Fibroblast of villous mesenchyme (primary cell): ENCODE measurements around the gene CHTF8. TPM values are rescaled to one million over a fixed set of nuclear protein-coding genes. Genes with fewer than 3 reads are reported as not detected.

Experiments used
- DNase-seq: peaks from one replicate; pipeline ENCODE4 v3.0.0-alpha.2; 2010; ENCODE audit warnings: low read depth
- H3K4me3 ChIP-seq: 2 replicates; pipeline ENCODE4 v1.5.1; 2011; ENCODE audit warnings: low read depth, mild to moderate bottlenecking, low read length
- total RNA-seq: library from RNA; depleted of rRNA; stranded (reverse); fragments of >200 nt; gene quantifications from 2 replicates; pipeline ENCODE4 v1.2.3, GENCODE V29; 2012
- TF ChIP-seq, protein P1 (sequence below): IDR thresholded peaks from 2 replicates; pipeline ENCODE4 v1.5.1; 2012; ENCODE audit warnings: low read depth, mild to moderate bottlenecking, low read length; ENCODE audit not compliant: insufficient read depth

The CHTF8 gene
- total RNA-seq, 1 donor: 65.2 TPM

DNA sequence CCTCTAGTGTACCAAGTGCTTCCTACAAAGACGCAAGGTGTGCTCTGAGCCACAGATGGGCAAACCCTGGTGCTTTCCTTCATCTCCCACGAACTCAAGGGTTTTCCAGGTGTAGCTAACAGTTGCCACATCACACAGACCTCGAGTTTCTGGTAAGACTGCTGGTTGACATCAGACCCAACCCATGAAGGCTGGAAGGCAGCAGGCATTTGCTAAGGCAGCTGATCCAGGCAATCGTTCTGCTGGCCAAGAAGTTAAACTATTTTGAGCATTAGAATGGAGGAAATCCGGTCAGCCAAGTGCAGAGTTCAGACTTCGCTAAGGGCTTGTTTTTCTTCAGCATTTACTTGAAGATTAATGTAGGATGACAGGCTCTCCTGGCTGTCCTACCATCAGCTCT, 15.5 kb downstream of the CHTF8 start:
- TF ChIP-seq, protein P1, sequence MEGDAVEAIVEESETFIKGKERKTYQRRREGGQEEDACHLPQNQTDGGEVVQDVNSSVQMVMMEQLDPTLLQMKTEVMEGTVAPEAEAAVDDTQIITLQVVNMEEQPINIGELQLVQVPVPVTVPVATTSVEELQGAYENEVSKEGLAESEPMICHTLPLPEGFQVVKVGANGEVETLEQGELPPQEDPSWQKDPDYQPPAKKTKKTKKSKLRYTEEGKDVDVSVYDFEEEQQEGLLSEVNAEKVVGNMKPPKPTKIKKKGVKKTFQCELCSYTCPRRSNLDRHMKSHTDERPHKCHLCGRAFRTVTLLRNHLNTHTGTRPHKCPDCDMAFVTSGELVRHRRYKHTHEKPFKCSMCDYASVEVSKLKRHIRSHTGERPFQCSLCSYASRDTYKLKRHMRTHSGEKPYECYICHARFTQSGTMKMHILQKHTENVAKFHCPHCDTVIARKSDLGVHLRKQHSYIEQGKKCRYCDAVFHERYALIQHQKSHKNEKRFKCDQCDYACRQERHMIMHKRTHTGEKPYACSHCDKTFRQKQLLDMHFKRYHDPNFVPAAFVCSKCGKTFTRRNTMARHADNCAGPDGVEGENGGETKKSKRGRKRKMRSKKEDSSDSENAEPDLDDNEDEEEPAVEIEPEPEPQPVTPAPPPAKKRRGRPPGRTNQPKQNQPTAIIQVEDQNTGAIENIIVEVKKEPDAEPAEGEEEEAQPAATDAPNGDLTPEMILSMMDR: no peak
- DNase-seq: no peak
- H3K4me3 ChIP-seq: no peak overlapping the region

DNA sequence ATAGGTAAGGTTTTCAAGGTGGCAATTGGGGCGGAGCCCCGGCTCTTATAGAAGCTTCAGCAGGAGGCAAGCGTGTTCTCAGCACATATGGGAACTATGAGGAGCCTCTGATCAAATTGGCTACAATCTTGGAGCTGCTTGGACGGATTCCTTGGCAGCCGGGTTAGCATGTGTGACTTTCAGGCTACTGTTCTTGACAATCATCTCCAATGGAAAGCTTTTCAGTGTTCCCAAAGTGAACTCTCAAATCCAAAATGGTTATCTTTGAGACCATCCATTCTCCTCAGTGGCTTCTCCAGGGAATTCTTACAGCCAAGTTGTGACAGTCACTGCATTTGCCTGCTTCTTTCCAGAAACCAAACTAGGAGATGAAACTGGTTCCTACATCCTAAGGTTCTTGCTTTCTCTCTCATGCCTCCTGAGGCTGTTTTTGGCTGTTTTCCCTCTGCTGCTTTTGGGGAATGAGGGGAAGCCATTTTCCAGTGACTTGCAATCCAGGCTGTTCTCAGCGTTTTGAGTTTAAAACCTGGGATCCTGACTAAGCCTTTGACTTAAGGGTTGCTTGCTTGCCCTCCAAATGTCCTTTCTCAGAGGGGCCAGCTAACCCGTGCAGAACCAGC, 16.0 kb downstream of the CHTF8 start:
- H3K4me3 ChIP-seq: no peak overlapping the region
- no peak for DNase-seq
- TF ChIP-seq, protein P1: no peak

DNA sequence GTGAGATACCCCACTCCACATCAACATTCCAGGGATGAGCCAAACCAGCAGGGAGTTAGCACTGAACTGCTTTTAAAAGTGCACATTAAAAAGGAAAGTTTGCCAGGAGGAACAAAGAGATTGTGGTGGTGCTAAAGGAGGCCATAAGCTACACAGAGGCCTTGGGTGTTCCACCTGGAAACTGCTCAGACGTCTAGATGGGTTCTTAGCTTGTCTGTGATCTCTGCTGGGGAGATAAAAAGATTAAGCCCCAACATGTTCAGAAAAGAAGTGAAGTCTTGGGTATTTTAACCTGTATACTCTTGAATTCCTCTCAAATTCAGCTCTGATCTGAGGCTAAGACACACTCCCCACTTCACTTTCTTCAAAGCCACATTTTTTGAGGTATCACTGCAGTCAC, 16.6 kb downstream of the CHTF8 start:
- TF ChIP-seq, protein P1: no peak
- H3K4me3 ChIP-seq: no peak overlapping the region
- DNase-seq: no peak

DNA sequence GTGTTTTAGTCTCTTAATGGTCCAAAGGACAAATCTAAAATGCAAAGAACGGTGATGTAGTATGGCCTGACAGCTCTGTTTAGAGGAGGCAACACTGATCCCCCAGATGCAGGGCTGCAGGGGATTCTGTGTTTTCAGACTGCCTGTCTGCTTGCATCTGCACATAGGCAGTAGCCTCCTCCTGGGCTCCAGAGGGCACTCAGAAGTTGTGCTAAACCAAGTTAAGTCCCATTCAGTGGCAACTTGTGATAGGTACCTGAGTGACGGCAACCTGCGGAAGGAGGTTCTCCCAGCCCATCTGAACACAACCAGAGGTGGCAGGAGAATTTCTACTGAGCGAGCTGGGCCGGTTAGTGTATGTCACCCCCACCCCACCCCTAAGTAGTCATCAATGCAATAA, 17.0 kb downstream of the CHTF8 start:
- TF ChIP-seq, protein P1: no peak
- DNase-seq: no peak
- no peak overlapping the region for H3K4me3 ChIP-seq

DNA sequence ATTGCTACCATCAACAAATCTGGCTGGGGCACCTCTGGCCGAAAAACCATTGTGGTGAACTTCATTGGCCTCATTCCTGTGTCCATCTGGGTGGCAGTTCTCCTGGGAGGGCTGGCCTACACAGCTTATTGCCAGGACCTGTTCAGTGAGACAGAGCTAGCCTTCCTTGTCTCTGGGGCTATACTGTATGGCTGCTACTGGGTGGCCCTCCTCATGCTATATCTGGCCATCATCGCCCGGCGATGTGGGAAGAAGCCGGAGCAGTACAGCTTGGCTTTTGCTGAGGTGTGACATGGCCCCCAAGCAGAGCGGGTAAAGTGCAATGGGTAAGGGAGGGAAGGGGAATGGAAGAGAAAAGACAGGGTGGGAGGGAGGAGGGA, 17.4 kb downstream of the CHTF8 start:
- TF ChIP-seq, protein P1: no peak
- no peak for DNase-seq
- no peak overlapping the region for H3K4me3 ChIP-seq

DNA sequence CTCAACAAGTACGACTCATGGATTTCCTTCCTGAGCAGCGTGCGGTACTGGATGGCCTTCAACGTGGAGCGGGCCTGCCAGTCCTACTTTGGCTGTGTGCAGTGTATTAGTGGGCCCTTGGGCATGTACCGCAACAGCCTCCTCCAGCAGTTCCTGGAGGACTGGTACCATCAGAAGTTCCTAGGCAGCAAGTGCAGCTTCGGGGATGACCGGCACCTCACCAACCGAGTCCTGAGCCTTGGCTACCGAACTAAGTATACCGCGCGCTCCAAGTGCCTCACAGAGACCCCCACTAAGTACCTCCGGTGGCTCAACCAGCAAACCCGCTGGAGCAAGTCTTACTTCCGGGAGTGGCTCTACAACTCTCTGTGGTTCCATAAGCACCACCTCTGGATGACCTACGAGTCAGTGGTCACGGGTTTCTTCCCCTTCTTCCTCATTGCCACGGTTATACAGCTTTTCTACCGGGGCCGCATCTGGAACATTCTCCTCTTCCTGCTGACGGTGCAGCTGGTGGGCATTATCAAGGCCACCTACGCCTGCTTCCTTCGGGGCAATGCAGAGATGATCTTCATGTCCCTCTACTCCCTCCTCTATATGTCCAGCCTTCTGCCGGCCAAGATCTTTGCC, 17.9 kb downstream of the CHTF8 start:
- TF ChIP-seq, protein P1: no peak
- no peak for DNase-seq
- no peak overlapping the region for H3K4me3 ChIP-seq

DNA sequence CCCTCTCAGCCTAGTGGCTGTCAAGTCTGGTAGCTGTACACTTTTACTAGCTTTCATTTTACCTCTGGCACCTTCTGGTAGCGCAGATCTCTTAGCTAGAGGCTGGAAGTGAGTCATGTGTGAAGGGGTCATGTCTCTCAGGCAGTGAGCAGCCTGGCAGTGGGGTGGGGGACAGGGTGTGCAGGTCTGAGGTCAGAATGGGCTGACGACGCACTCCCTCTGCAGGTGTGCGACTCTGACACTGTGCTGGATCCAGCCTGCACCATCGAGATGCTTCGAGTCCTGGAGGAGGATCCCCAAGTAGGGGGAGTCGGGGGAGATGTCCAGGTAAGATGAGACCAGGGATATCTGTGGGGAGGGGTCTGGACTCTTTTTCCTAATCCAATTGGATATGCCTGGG, 19.2 kb downstream of the CHTF8 start:
- TF ChIP-seq, protein P1: no peak
- no peak for DNase-seq
- H3K4me3 ChIP-seq: no peak overlapping the region
